GM12878 (cell line): ENCODE data around the gene FRS3. TPM values are rescaled to one million over a fixed set of nuclear protein-coding genes. Genes with fewer than 3 reads are reported as not detected.

ENCODE experiments used
- BCLAF1 ChIP-seq: fragments of 450-650 bp; IDR thresholded peaks from 2 replicates; pipeline ENCODE4 v1.6.1; 2017; ENCODE audit warnings: antibody characterized with exemption, mild to moderate bottlenecking, moderate library complexity
- CBX3 ChIP-seq: fragments of 200-600 bp; sonication (generic); IDR thresholded peaks from 2 replicates; pipeline ENCODE4 v1.6.1; 2016; ENCODE audit warnings: low read depth, borderline replicate concordance
- EED ChIP-seq: sonication (generic); IDR thresholded peaks from 2 replicates; pipeline ENCODE4 v1.6.1; 2016; ENCODE audit warnings: antibody characterized with exemption, low read depth
- HDAC2 ChIP-seq: fragments of 200-600 bp; sonication (generic); IDR thresholded peaks from 2 replicates; pipeline ENCODE4 v1.6.1; 2017
- IRF4 ChIP-seq: IDR thresholded peaks from 2 replicates; pipeline ENCODE4 v1.6.1; 2011; ENCODE audit warnings: low read depth, low read length
- NBN ChIP-seq: fragments of 450-650 bp; IDR thresholded peaks from 2 replicates; pipeline ENCODE4 v1.6.1; 2016
- NR2F1 ChIP-seq: fragments of 450-650 bp; conservative IDR thresholded peaks from 2 replicates; pipeline ENCODE4 v1.6.1; 2017; ENCODE audit warnings: mild to moderate bottlenecking
- PBX3 ChIP-seq: IDR thresholded peaks from 2 replicates; pipeline ENCODE4 v1.6.1; 2011; ENCODE audit warnings: mild to moderate bottlenecking, low read depth, low read length, moderate library complexity; ENCODE audit not compliant: insufficient replicate concordance
- PML ChIP-seq: IDR thresholded peaks from 2 replicates; pipeline ENCODE4 v1.6.1; 2012; ENCODE audit warnings: low read length, inconsistent platforms
- RBBP5 ChIP-seq: fragments of 200-600 bp; sonication (generic); conservative IDR thresholded peaks from 2 replicates; pipeline ENCODE4 v1.6.1; 2016
- RUNX3 ChIP-seq: IDR thresholded peaks from 2 replicates; pipeline ENCODE4 v1.6.1; 2012; ENCODE audit warnings: low read length, inconsistent platforms
- SP1 ChIP-seq: IDR thresholded peaks from one replicate; pipeline ENCODE4 v1.6.1; 2011; ENCODE audit warnings: low read depth, low read length
- SUPT20H ChIP-seq: IDR thresholded peaks from 2 replicates; pipeline ENCODE4 v1.6.1; 2011; ENCODE audit warnings: low read depth, mild to moderate bottlenecking, low read length, moderate library complexity, borderline replicate concordance; ENCODE audit not compliant: control insufficient read depth
- ZBTB33 ChIP-seq: fragments of 450-650 bp; IDR thresholded peaks from 2 replicates; pipeline ENCODE4 v1.6.1; 2017; ENCODE audit warnings: mild to moderate bottlenecking
- polyA plus RNA-seq, 11 experiments: library from polyadenylated mRNA; depleted of rRNA in 4 of 11; unstranded in 6 of 11; stranded (reverse) in 5 of 11; fragments of >200 nt; fragmentation: Nextera tagmentation in 4 of 11; fragmentation: Illumina TruSeq in 1 of 11; extraction: Ambion mirVana in 4 of 11; extraction: Trizol in 1 of 11; gene quantifications; 1 replicate in 1 of 11; 2 replicates in 10 of 11; pipeline versions ENCODE4 v1.2.1 to v1.2.3, GENCODE V29; 2011 to 2016; ENCODE audit warnings: inconsistent platforms in 2 of 11, missing spikeins in 2 of 11, low read depth in 1 of 11
- total RNA-seq, 4 experiments: library from RNA; depleted of rRNA in 3 of 4; stranded (reverse); fragments of >200 nt in 3 of 4; fragmentation: Illumina TruSeq in 1 of 4; extraction: Trizol in 1 of 4; gene quantifications; 2 replicates each; pipeline versions ENCODE4 v1.2.1 to v1.2.3, GENCODE V29; 2013 to 2021

Gene FRS3
- total and polyA plus RNA-seq, 10 of the 15 experiments (the other 5 are each of a cell fraction or from before 2014, with no cell fraction given), result 0.05 to 3.4 (median 1.5) TPM

- TF ChIP-seq BCLAF1, result no peak
- TF ChIP-seq SUPT20H, result no peak
- no peak for TF ChIP-seq CBX3
- TF ChIP-seq PML, result no peak
- peak; percentile 56 for TF ChIP-seq RUNX3
- TF ChIP-seq PBX3, result no peak
- no peak for TF ChIP-seq ZBTB33
- TF ChIP-seq SP1, result peak; percentile 64
- no peak for TF ChIP-seq RBBP5
- TF ChIP-seq IRF4, result no peak
- no peak for TF ChIP-seq EED
- no peak for TF ChIP-seq HDAC2
- TF ChIP-seq NBN, result peak; percentile 62
- peak; percentile 96 for TF ChIP-seq NR2F1
- TF ChIP-seq, all 136 proteins: peak for 44
Measured at GRCh38 chr6:41779788-41780550, at the start of gene FRS3 (continued).
